Mucosa of gallbladder (tissue), 1 donor: Measurements from ENCODE around the gene MEIOB. TPM values are rescaled to one million over a fixed set of nuclear protein-coding genes. Genes with fewer than 3 reads are reported as not detected.

Experiments
- DNase-seq: peaks from one replicate; pipeline ENCODE4 v3.0.0-alpha.2; 2020; ENCODE audit warnings: low spot score
- total RNA-seq: library from RNA; stranded (reverse); gene quantifications from one replicate; pipeline ENCODE4 v1.2.1, GENCODE V29; 2021
- donor health status: DM: no; HTN: no; CAD: no.

Gene MEIOB
- total RNA-seq, 1 donor from 2014 or later = 0.17 TPM

DNA sequence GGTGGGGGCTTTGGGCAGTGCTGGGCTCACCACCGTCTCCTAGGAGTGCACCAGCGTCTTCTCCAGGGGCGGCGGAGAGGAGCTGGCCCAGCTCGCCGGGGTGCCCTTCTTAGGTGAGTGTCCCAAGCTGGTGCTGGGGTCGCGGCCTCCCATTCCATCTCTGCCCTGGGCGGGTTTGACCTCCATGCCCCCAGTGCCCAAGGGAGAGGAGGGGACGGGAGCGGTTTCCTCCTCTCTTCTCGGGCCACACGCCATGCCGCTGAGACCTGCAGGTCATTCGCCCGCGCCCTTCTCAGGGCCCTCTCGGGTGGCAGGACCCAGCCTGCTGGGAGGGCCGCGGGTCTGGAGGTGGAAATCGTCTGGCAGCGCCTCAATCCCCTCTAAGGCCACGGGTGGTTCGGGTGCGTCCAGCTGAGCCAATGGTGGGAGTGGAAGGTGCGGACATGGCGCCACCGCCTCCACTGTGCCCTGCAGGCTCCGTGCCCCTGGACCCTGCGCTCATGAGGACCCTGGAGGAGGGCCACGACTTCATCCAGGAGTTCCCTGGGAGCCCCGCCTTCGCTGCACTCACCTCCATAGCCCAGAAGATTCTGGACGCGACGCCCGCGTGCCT is 83.8 kb downstream of the MEIOB start:
- DNase-seq = no peak

GRCh38 chr16:1787322-1788094 is 84.5 kb downstream of the MEIOB start:
- DNase-seq = no peak

DNA sequence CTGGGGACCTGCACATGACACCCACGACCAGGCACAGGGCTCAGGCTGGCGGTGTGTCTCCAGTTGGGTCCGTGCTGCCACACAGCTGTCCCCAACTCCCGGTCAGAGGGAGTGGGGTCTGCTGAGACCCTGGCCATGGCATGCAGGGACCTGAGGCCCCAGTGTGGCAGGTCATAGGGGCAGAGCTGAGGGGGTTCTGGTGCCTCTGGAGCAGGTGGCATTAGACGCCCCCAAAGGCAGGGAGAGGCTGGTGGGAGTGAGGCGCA is 85.0 kb downstream of the MEIOB start:
- no peak for DNase-seq

- DNase-seq = no peak
These were observed 85.5 kb downstream of the MEIOB start for GRCh38 chr16:1786242-1787055.

- DNase-seq = no peak
These were observed 86.2 kb downstream of the MEIOB start for GRCh38 chr16:1785846-1786170.

DNA sequence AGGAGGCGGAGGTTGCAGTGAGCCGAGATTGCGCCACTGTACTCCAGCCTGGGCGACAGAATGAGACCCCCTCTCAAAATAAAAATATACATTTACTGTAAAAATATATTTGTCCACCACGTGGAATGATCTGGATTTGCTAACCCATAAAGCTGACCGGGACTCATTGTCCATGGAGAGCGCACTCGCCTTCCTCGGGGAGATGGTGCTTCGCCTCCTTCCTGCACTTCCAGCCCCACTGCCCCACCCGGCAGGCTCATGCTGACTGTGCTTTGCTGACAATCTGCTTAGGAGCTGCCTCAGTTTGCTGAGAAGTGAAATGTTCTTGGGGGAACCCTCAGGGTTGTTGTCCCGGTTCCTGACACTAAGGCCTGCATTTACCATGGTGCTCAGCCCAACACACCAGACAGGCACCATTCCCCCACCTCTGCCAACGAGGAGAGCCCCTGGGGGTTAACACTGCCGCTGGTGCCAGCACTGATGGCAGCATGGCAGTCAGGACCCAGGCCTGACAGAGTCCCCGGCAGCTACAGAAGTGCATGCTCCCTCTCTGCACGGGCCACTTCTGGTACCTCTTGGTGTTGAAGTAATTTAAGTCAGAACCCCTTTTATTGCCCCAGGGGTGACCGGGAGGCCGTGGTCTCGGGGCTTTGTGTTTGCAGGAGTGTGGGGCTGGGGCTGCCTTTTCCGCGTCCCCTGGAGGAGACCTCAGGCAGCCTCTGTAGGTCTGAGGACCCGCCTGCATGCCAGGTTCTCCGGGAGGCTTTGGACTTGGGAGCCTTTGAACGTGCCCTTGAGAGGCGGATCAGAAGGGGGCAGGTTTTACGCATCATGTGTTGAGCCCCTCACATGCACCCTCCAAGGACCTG is 86.8 kb downstream of the MEIOB start:
- no peak for DNase-seq

Other genes with a start within 250 kb of the MEIOB start
- 62.7 TPM for gene JPT2, start 193.9 kb downstream of the MEIOB start, total RNA-seq
- 94.1 TPM for gene MAPK8IP3, start 166.0 kb downstream of the MEIOB start, total RNA-seq
- gene NME3, start 100.6 kb downstream of the MEIOB start, total RNA-seq = 129 TPM
- gene EME2, start 99.4 kb downstream of the MEIOB start, total RNA-seq = 31.9 TPM
- 87.7 TPM for gene MRPS34, start 99.0 kb downstream of the MEIOB start, total RNA-seq
- gene SPSB3, start 89.6 kb downstream of the MEIOB start, total RNA-seq = 57.9 TPM
- 54.4 TPM for gene NUBP2, start 89.2 kb downstream of the MEIOB start, total RNA-seq
- gene IGFALS, start 78.5 kb downstream of the MEIOB start, total RNA-seq = 29.3 TPM
- gene HAGH, start 45.3 kb downstream of the MEIOB start, total RNA-seq = 82.2 TPM
- gene FAHD1, start 45.0 kb downstream of the MEIOB start, total RNA-seq = 49.6 TPM
- not detected for gene HS3ST6, start 46.3 kb upstream of the MEIOB start, total RNA-seq
- gene MSRB1, start 71.0 kb upstream of the MEIOB start, total RNA-seq = 41.2 TPM
- gene RPL3L, start 82.5 kb upstream of the MEIOB start, total RNA-seq = not detected
- gene NDUFB10, start 87.4 kb upstream of the MEIOB start, total RNA-seq = 145 TPM
- 1,121 TPM for gene RPS2, start 92.7 kb upstream of the MEIOB start, total RNA-seq
- gene RNF151, start 94.7 kb upstream of the MEIOB start, total RNA-seq = not detected
- gene TBL3, start 99.9 kb upstream of the MEIOB start, total RNA-seq = 32.5 TPM
- 2.7 TPM for gene NOXO1, start 109.3 kb upstream of the MEIOB start, total RNA-seq
- 34.3 TPM for gene GFER, start 112.0 kb upstream of the MEIOB start, total RNA-seq
- gene SYNGR3, start 117.8 kb upstream of the MEIOB start, total RNA-seq = 1.4 TPM
- gene ZNF598, start 137.7 kb upstream of the MEIOB start, total RNA-seq = 42.1 TPM
- 1.6 TPM for gene NPW, start 147.6 kb upstream of the MEIOB start, total RNA-seq
- gene NHERF2, start 154.7 kb upstream of the MEIOB start, total RNA-seq = 121 TPM
- gene NTHL1, start 175.7 kb upstream of the MEIOB start, total RNA-seq = 33.9 TPM
- gene TSC2, start 175.8 kb upstream of the MEIOB start, total RNA-seq = 185 TPM